Retinal pigment epithelial cell (primary cell): Measurements from ENCODE around the gene TTLL9.

ENCODE experiments used
- DNase-seq: peaks from one replicate; pipeline ENCODE4 v3.0.0-alpha.2; 2010; ENCODE audit warnings: low read depth
- H3K4me3 ChIP-seq: 2 replicates; pipeline ENCODE4 v1.5.1; 2011; ENCODE audit warnings: mild to moderate bottlenecking, low read length, control low read depth, moderate library complexity
- CTCF ChIP-seq: conservative IDR thresholded peaks from 2 replicates; pipeline ENCODE4 v1.5.1; 2011; ENCODE audit warnings: low read depth, low read length, control low read depth, inconsistent platforms

Gene TTLL9

GRCh38 chr20:31851240-31851955, 19.0 kb upstream of the TTLL9 start:
- H3K4me3 ChIP-seq, result no peak overlapping the region
- DNase-seq, result no peak
- no peak for TF ChIP-seq CTCF

GRCh38 chr20:31853481-31853880, 17.0 kb upstream of the TTLL9 start:
- DNase-seq, result no peak
- TF ChIP-seq CTCF, result no peak
- H3K4me3 ChIP-seq, result no peak overlapping the region

- TF ChIP-seq CTCF, result no peak
- no peak overlapping the region for H3K4me3 ChIP-seq
- DNase-seq, result no peak
Observed at GRCh38 chr20:31856516-31856915, 13.9 kb upstream of the TTLL9 start.

- TF ChIP-seq CTCF, result no peak
- no peak overlapping the region for H3K4me3 ChIP-seq
- DNase-seq, result no peak
Observed at GRCh38 chr20:31857861-31858759, 12.3 kb upstream of the TTLL9 start.

- TF ChIP-seq CTCF, result no peak
- DNase-seq, result no peak
- H3K4me3 ChIP-seq, result no peak overlapping the region
Observed at GRCh38 chr20:31858760-31859083, 11.7 kb upstream of the TTLL9 start.

- DNase-seq, result no peak
- no peak overlapping the region for H3K4me3 ChIP-seq
- no peak for TF ChIP-seq CTCF
Observed at GRCh38 chr20:31859266-31859997, 11.0 kb upstream of the TTLL9 start.

- no peak overlapping the region for H3K4me3 ChIP-seq
- TF ChIP-seq CTCF, result no peak
- no peak for DNase-seq
Observed at GRCh38 chr20:31859998-31860380, 10.4 kb upstream of the TTLL9 start.
